BLaER1 (cell line): Measurements from ENCODE around the gene LRRC74B.
A peak's percentile ranks its signal among the peaks of the same experiment; 100 is the strongest.
"Not testable (repeated sequence)": the region's sequence is repeated elsewhere in the genome, so short reads cannot be mapped to it uniquely, and the experiment has no call there.

ENCODE experiments used
- H3K27ac ChIP-seq: shearing (Covaris generic); formaldehyde crosslinking; 2 replicates; pipeline ENCODE4 v1.8.1; 2022
- H3K27me3 ChIP-seq: shearing (Covaris generic); formaldehyde crosslinking; 2 replicates; pipeline ENCODE4 v1.8.1; 2022
- H3K36me3 ChIP-seq: shearing (Covaris generic); formaldehyde crosslinking; 2 replicates; pipeline ENCODE4 v1.8.1; 2022
- H3K4me1 ChIP-seq: shearing (Covaris generic); formaldehyde crosslinking; 2 replicates; pipeline ENCODE4 v1.8.1; 2022
- H3K4me2 ChIP-seq: shearing (Covaris generic); formaldehyde crosslinking; 2 replicates; pipeline ENCODE4 v1.8.1; 2022
- H3K4me3 ChIP-seq: shearing (Covaris generic); formaldehyde crosslinking; 2 replicates; pipeline ENCODE4 v1.8.1; 2022
- H3K9ac ChIP-seq: shearing (Covaris generic); formaldehyde crosslinking; 2 replicates; pipeline ENCODE4 v1.8.1; 2022
- H3K9me3 ChIP-seq: shearing (Covaris generic); formaldehyde crosslinking; 2 replicates; pipeline ENCODE4 v1.8.1; 2022
- H4K20me1 ChIP-seq: shearing (Covaris generic); formaldehyde crosslinking; 2 replicates; pipeline ENCODE4 v1.8.1; 2022
- Cebpa-rat ChIP-seq: shearing (Covaris generic); IDR thresholded peaks from 2 replicates; pipeline ENCODE4 v1.8.1; 2022

LRRC74B gene

DNA sequence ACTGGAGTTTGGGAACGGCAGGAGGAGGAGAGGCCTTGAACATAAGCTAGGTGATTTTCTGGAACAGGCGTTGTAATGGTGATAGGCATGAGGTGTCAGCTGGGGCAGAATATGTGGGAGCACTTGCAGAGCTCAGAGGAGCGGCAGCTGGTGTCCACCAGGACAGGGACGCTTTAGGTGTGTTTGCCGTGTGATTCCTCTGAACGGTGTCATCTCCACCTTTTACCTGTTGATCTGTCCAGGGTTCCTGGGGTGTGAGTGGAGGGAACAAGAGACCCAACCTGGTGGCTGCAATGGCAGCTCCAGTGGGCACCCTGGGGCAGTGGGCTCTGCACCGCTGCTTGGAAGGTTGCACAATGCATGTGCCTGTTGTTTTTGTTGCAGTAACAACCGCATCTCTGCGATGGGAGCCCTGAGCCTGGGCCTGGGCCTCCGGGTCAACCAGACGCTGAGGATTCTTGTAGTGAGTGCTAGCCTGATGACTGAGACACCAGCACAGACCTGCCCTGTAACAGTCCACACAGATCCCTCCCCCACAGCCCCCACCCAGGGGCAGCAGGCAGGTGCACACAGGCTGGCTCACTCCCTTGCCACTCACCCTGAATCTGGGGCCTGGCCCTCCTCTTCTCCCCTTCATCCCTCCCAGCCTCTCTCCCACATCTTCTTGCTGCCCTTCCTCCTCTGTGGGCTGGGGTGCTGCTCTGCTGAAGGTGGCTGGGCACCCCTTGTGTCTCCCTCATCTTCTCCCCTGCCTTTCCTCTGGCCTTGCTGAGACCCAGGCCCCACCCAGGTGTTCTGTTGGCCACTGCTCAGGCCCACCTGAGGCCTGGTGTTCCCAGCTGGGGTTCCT is 9.2 kb downstream of the LRRC74B start:
- TF ChIP-seq Cebpa-rat: no peak
- Histone ChIP-seq H3K9ac (no peak overlapping the region), H3K36me3 (no peaks in the 10 kb centered on the region), H3K4me2 (peak overlapping the region; percentile 79), H3K9me3 (no peaks in the 10 kb centered on the region), H3K4me3 (no peak overlapping the region), H4K20me1 (no peaks in the 10 kb centered on the region), H3K4me1 (peaks cover 55% of the 10 kb centered on the region), H3K27ac (no peak overlapping the region), H3K27me3 (no peaks in the 10 kb centered on the region)

DNA sequence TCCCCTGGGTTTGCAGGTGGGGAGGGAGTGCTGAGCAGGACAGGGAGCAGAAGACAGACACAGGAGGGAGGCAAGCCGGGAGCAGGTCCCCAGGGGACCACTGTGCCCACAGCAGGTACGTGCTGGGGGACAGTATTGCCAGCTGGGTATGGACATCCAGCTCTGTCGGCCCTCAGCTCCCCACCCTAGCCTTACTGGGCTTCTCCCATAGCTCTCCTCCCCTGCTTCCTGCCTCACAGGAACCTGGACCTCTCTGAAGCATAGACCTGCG is 9.8 kb downstream of the LRRC74B start:
- no peak for TF ChIP-seq Cebpa-rat
- Histone ChIP-seq H3K4me2 (peak overlapping the region; percentile 79), H3K4me1 (peaks cover 55% of the 10 kb centered on the region), H3K9me3 (no peaks in the 10 kb centered on the region), H3K36me3 (no peaks in the 10 kb centered on the region), H3K27me3 (no peaks in the 10 kb centered on the region), H3K27ac (no peak overlapping the region), H4K20me1 (no peaks in the 10 kb centered on the region), H3K9ac (no peak overlapping the region), H3K4me3 (0 out of 2 replicates have a peak overlapping the region, but pooled peaks have one; percentile 0)

DNA sequence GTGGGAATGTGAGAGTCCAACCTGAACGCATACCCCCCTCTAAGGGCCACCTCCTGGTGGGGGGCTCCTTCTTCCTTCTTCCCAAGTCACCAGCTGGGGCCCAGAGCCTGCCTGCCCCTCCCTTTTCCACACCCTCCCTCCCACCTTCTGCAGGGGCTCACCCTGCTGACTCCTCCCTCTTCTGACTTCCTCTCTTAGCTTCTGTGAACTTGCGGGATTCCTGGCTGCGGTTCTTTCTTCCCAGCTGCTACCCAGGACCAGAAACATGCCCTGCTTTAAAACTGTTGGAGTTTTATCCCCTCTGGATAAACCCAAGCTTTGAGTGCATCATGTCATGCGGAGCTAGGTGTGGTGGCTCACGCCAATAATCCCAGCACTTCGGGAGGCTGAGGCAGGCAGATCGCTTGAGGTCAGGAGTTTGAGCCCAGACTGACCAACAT is 10.2 kb downstream of the LRRC74B start:
- Histone ChIP-seq H3K4me2 (peak overlapping the region; percentile 79), H3K9me3 (no peaks in the 10 kb centered on the region), H3K27ac (no peak overlapping the region), H4K20me1 (no peaks in the 10 kb centered on the region), H3K27me3 (no peaks in the 10 kb centered on the region), H3K4me1 (peaks cover 54% of the 10 kb centered on the region), H3K36me3 (no peaks in the 10 kb centered on the region), H3K4me3 (0 out of 2 replicates have a peak overlapping the region, but pooled peaks have one; percentile 0), H3K9ac (no peak overlapping the region)
- no peak for TF ChIP-seq Cebpa-rat

DNA sequence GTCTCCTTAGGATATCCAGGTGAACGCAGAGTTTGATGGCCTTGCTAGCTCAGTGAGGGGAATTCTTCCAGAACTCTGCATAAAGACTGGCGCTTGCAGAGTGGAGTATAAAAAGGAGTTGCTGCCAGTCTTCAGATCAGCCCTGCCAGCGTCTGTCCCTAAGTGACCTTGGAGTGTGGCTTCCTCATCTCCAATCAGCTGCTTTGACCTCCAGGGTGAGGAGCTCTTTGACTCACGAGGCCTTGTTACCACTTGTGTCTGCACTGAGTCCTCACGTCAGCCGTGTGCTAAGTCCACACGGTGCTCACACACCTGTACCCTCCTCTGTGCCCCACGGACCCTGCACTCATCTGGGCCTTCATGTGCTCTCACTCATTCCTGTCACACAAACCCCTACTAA is 14.6 kb downstream of the LRRC74B start:
- H4K20me1 ChIP-seq, H3K9me3 ChIP-seq, H3K27me3 ChIP-seq, H3K4me2 ChIP-seq, H3K4me3 ChIP-seq, H3K9ac ChIP-seq, H3K36me3 ChIP-seq, H3K27ac ChIP-seq: not testable (repeated sequence)
- peaks cover 19% of the 10 kb centered on the region for H3K4me1 ChIP-seq

DNA sequence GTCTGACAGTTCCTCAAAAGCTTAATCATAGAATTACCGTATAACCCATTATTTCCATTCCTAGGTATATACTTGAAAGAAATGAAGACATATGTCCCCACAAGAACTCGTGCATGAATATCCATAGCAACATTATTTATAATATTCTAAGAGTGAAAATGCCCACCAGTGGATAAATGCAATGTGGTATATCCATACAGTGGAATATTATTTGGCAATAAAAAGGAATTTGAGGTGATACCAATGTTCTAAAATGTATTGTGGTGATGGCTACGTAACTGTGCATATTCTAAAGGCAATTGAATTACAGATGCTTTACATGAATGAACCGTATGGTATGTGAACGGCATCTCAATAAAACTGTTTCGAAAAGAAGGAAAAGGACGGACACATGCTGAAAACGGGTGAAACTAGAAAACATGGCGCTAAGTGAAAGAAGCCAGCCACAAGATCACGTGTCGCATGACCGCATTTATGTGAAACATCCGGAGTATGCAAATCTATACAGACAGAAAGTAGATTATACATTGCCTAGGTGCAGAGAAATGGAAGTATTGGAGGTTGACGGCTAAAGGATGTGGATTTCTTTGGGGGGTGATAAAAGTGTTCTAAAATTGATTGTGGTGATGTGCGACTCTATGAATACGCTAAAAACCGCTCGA is 16.0 kb downstream of the LRRC74B start:
- not testable (repeated sequence) for H3K27me3 ChIP-seq, H3K9ac ChIP-seq, H3K4me1 ChIP-seq, H3K4me2 ChIP-seq, H3K36me3 ChIP-seq, H4K20me1 ChIP-seq, H3K9me3 ChIP-seq, H3K4me3 ChIP-seq, H3K27ac ChIP-seq

DNA sequence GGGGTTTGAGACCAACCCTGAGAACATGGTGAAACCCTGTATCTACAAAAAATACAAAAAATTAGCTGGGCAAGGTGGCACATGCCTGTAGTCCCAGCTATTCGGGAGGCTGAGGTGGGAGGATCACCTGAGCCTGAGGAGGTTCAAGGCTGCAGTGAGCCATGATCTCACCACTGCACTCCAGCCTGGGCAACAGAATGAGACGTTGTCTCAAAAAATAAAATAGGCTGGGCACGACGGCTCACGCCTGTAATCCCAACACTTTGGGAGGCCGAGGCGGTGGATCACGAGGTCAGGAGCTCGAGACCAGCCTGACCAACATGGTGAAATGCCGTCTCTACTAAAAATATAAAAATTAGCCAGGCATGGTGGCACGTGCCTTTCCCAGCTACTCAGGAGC is 18.7 kb downstream of the LRRC74B start:
- H3K9ac ChIP-seq, H3K27me3 ChIP-seq, H3K4me1 ChIP-seq, H3K27ac ChIP-seq, H3K4me3 ChIP-seq, H3K36me3 ChIP-seq, H4K20me1 ChIP-seq, H3K9me3 ChIP-seq, H3K4me2 ChIP-seq: not testable (repeated sequence)

DNA sequence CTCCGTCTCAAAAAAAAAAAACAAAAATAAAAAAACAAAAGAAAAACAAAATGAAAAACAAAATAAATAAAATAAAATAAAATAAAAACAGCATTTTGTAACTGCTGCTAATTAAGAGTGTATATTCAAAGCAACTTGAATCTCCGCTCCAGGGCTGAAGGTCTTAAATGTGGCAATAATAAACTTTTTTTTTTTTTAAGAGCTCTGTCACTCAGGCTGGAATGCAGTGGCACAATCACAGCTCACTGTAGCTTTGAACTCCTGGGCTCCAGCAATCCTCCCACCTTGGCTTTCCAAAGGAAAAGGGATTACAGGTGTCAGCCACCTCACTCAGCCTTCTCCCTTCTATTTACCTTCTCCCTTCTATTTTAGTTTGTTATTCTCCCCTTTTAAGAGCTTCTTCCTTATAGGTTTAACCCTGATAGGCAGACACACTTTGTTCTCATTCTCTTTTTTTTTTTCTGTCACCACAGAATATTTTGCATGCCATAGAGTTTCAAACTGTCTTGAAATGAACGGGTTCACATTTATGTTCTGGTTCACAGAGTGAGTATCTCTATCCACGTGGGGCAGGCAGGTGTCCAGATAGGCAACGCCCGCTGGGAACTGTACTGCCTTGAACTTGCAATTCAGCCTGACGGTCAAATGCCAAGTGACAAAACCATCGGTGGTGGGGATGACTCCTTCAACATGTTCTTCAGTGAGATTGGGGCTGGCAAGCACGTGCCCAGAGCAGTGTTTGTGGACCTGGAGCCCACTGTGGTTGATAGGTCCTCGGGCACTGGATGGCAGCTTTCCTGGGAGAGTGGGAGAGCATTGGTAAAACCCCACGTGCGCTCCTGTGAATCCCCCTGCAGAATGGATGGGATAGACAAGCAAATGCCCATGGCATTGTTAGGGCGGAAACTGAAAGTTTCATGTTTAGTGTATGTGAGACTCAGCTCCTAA is 19.4 kb downstream of the LRRC74B start:
- Histone ChIP-seq H3K27me3 (no peaks in the 10 kb centered on the region), H3K27ac (no peak overlapping the region), H4K20me1 (no peaks in the 10 kb centered on the region), H3K4me1 (no peaks in the 10 kb centered on the region), H3K9me3 (no peaks in the 10 kb centered on the region), H3K36me3 (no peaks in the 10 kb centered on the region), H3K4me2 (no peak overlapping the region), H3K4me3 (no peak overlapping the region), H3K9ac (no peak overlapping the region)
- no peak for TF ChIP-seq Cebpa-rat

DNA sequence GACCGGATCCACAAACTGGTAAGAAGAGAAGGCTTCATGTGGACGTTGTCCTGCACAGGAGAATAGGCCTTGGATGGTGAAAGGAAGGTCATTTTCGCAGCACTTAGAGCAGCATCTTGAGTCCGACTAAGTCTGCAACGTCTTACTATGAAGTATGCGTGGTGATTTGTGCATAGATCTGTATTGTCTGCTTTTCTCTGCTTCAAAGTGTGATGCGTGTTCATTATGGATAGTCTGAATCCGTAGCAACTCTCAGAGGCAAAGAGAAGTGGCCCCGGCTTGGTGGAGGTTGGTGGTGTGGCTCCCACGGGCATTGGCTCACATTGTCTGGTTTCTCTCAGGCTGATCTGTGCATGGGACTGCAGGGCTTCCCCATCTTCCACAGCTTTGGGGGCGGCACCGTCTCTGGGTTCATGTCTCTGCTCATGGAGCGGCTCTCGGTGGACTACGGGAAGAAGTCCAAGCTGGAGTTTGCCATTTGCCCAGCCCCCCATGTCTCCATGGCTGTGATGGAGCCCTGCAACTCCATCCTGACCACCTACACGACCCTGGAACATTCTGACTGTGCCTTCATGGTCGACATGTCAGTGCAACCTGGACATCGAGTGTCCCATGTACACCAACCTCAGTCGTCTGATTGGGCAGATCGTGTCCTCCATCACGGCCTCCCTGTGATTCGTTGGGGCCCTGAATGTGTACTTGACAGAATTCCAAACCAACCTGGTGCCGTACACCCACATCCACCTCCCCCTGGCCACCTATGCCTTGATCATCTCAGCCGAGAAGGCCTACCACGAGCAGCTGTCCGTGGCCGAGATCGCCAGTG is 21.5 kb downstream of the LRRC74B start:
- H3K9me3 ChIP-seq: peaks cover 14% of the 10 kb centered on the region
- no peaks in the 10 kb centered on the region for H3K27me3 ChIP-seq
- H3K27ac ChIP-seq: no peak overlapping the region
- no peaks in the 10 kb centered on the region for H4K20me1 ChIP-seq
- H3K9ac ChIP-seq: no peak overlapping the region
- no peaks in the 10 kb centered on the region for H3K36me3 ChIP-seq
- TF ChIP-seq Cebpa-rat: no peak
- no peak overlapping the region for H3K4me3 ChIP-seq
- no peaks in the 10 kb centered on the region for H3K4me1 ChIP-seq
- no peak overlapping the region for H3K4me2 ChIP-seq

DNA sequence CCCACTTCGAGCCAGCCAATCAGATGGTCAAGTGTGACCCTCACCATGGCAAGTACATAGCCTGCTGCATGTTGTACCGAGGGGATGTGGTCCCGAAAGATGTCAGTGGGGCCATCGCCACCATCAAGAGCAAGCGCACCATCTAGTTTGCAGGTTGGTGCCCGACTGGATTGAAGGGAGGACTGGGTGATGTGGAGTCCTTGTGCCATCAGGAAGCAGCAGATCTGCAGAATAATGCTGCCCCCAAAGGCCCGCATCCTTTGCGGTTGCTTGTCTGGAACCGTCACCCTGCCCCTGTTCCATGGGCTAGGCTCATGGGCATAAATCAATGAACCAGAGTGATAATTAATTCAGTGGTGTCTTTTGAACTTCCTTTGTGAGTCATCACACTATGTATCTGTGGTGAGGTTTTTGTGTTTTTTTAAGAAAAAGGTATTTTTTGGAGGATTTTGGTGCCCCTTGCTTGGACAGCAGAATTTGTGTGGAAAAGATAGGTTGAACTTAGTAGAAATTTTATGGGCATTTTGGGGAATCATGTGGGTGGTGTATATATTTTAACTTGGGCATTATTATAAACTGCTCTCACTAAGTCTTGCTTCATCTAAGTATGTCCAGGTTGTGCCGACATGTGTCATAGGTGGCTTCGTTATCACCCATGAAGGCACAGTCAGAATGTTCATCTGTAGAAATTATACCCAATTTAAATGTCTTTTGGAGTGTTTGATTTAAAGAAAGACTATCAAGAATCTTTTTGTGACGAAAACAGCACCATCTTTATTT is 22.3 kb downstream of the LRRC74B start:
- Histone ChIP-seq H4K20me1 (no peaks in the 10 kb centered on the region), H3K9ac (no peak overlapping the region), H3K27me3 (no peaks in the 10 kb centered on the region), H3K4me3 (no peak overlapping the region), H3K27ac (no peak overlapping the region), H3K36me3 (no peaks in the 10 kb centered on the region), H3K9me3 (peaks cover 14% of the 10 kb centered on the region), H3K4me2 (no peak overlapping the region), H3K4me1 (no peaks in the 10 kb centered on the region)
- TF ChIP-seq Cebpa-rat: no peak
